Left lung (tissue), 10 donors: Measurements from ENCODE around the gene PABPN1. TPM values are rescaled to one million over a fixed set of nuclear protein-coding genes. Genes with fewer than 3 reads are reported as not detected.

ENCODE experiments used
- ATAC-seq: fragments of 200-7000 bp; cut with Tn5 transposase; one replicate; pipeline ENCODE4 v1.9.1; 2020; ENCODE audit warnings: moderate library complexity
- DNase-seq, 4 donors: peaks; one replicate each; pipeline ENCODE4 v3.0.0-alpha.2; 2013 to 2020
- H3K27ac ChIP-seq, 2 donors: fragments of 200-600 bp; sonication (generic) in 1 of 2; one replicate each; pipeline versions ENCODE4 v1.5.0 to v1.8.0; 2020 to 2021
- H3K27me3 ChIP-seq, 2 donors: fragments of 200-600 bp; sonication (generic) in 1 of 2; one replicate each; pipeline versions ENCODE4 v1.5.0 to v1.8.0; 2020 to 2021
- H3K36me3 ChIP-seq, 2 donors: fragments of 200-600 bp; sonication (generic) in 1 of 2; one replicate each; pipeline versions ENCODE4 v1.5.0 to v1.8.0; 2020 to 2021
- H3K4me1 ChIP-seq, 2 donors: fragments of 200-600 bp; one replicate each; pipeline ENCODE4 v1.8.0; 2021
- H3K4me3 ChIP-seq, 2 donors: fragments of 200-600 bp; sonication (generic) in 1 of 2; one replicate each; pipeline versions ENCODE4 v1.5.0 to v1.8.0; 2020 to 2021; ENCODE audit warnings: mild to moderate bottlenecking in 1 of 2
- H3K9me3 ChIP-seq, 2 donors: fragments of 200-600 bp; sonication (generic) in 1 of 2; one replicate each; pipeline versions ENCODE4 v1.5.0 to v1.8.0; 2020 to 2021
- CTCF ChIP-seq, 2 donors: fragments of 200-600 bp; sonication (generic) in 1 of 2; IDR thresholded peaks; one replicate each; pipeline versions ENCODE4 v1.5.0 to v1.8.0; 2021; ENCODE audit warnings: antibody characterized with exemption in 2 of 2
- intact Hi-C, 2 donors: fragments of 100-400 bp; cut with DNase I; formaldehyde crosslinking; loops; one replicate each; pipeline versions ENCODE4 v1.11.2 to v1.14.2; 2022
- polyA plus RNA-seq, 6 donors: library from polyadenylated mRNA; unstranded; fragments of 120-200 nt; gene quantifications; one replicate each; pipeline ENCODE4 v1.2.1, GENCODE V29; 2013; ENCODE audit not compliant: insufficient read length in 6 of 6
- total RNA-seq, 2 donors: library from RNA; stranded (reverse); fragmentation: NEBNext Ultra II Directional; extraction: Animal tissue kit (Norgen Biotek cat#: 25700); gene quantifications; one replicate each; pipeline ENCODE4 v1.2.1, GENCODE V29; 2021
- donor health status: DM: no; HTN: yes; CAD: no.
- donor health status: DM: no; HTN: no; CAD: no.

The PABPN1 gene
- total and polyA plus RNA-seq, 8 donors = 119 to 256 (median 198) TPM

GRCh38 chr14:23366426-23366921 lies 45.2 kb downstream of the PABPN1 start:
- Histone ChIP-seq H3K4me3 (peak overlapping the region; percentile 43 to 48), H3K4me1 (no peaks in the 10 kb centered on the region), H3K27ac (peak overlapping the region; percentile 69 to 92), H3K27me3 (peaks cover 5 to 57% of the 10 kb centered on the region in 2 donors), H3K9me3 (no peaks in the 10 kb centered on the region), H3K36me3 (no peaks in the 10 kb centered on the region)
- ATAC-seq (peak; percentile 69), DNase-seq (peak; percentile 73 to 91 (median 85))
- TF ChIP-seq CTCF (IDR thresholded peaks at IDR 0.05) = no peak
- intact Hi-C loops = no loop called here

- intact Hi-C loops = loop anchor here in 1 of 2 donors (10.0 kb wide), 1 partner anchor 45 kb away; the partner anchor contains the start of gene PABPN1
- H3K27me3 ChIP-seq = peaks cover 0 to 27% of the 10 kb centered on the region in 2 donors
- no peaks in the 10 kb centered on the region for H3K4me1 ChIP-seq
- no peak for ATAC-seq
- H3K27ac ChIP-seq = no peak overlapping the region
- no peak overlapping the region for H3K4me3 ChIP-seq
- H3K9me3 ChIP-seq = no peaks in the 10 kb centered on the region
- TF ChIP-seq CTCF (IDR thresholded peaks at IDR 0.05) = no peak
- no peak for DNase-seq
- H3K36me3 ChIP-seq = no peaks in the 10 kb centered on the region
Observed at GRCh38 chr14:23370221-23370620, 49.0 kb downstream of the PABPN1 start.

GRCh38 chr14:23371865-23372264 lies 50.6 kb downstream of the PABPN1 start:
- peaks cover 0 to 10% of the 10 kb centered on the region in 2 donors for H3K27me3 ChIP-seq
- TF ChIP-seq CTCF (IDR thresholded peaks at IDR 0.05) = no peak
- H3K4me3 ChIP-seq = no peak overlapping the region
- no peak overlapping the region for H3K27ac ChIP-seq
- intact Hi-C loops = loop anchor here in 1 of 2 donors (10.0 kb wide), 1 partner anchor 47 kb away; the partner anchor contains the start of gene PABPN1
- no peak for ATAC-seq
- no peaks in the 10 kb centered on the region for H3K36me3 ChIP-seq
- DNase-seq = no peak
- H3K4me1 ChIP-seq = no peaks in the 10 kb centered on the region
- H3K9me3 ChIP-seq = no peaks in the 10 kb centered on the region

- H3K27me3 ChIP-seq = peaks cover 0 to 4% of the 10 kb centered on the region in 2 donors
- H3K9me3 ChIP-seq = no peaks in the 10 kb centered on the region
- ATAC-seq (no peak), DNase-seq (no peak)
- no peak within 1 kb of the TSS for H3K27ac ChIP-seq
- H3K36me3 ChIP-seq = no peaks in the 10 kb centered on the region
- no peak within 1 kb of the TSS for H3K4me3 ChIP-seq
- H3K4me1 ChIP-seq = no peaks in the 10 kb centered on the region
- intact Hi-C loops = loop anchor here in 1 of 2 donors (10.0 kb wide), 1 partner anchor 48 kb away; the partner anchor contains the start of gene PABPN1
- TF ChIP-seq CTCF (IDR thresholded peaks at IDR 0.05) = no peak
Observed at GRCh38 chr14:23372509-23372908, 51.3 kb downstream of the PABPN1 start, which contains the start of gene IL25. Gene IL25 (plus strand): TSS chr14:23372809.

GRCh38 chr14:23373041-23373440 lies 51.8 kb downstream of the PABPN1 start:
- Histone ChIP-seq H3K4me1 (no peaks in the 10 kb centered on the region), H3K4me3 (no peak overlapping the region), H3K9me3 (no peaks in the 10 kb centered on the region), H3K36me3 (no peaks in the 10 kb centered on the region), H3K27ac (no peak overlapping the region), H3K27me3 (no peaks in the 10 kb centered on the region)
- intact Hi-C loops = loop anchor here in 1 of 2 donors (10.0 kb wide), 1 partner anchor 48 kb away; the partner anchor contains the start of gene PABPN1
- no peak for DNase-seq
- TF ChIP-seq CTCF (IDR thresholded peaks at IDR 0.05) = no peak
- no peak for ATAC-seq

Other genes starting within 250 kb of the PABPN1 start
- 100 to 1,000 TPM; 137 to 159 TPM for gene ACIN1, start 226.3 kb upstream of the PABPN1 start, total RNA-seq
- gene ACIN1, start 226.3 kb upstream of the PABPN1 start, polyA plus RNA-seq = 100 to 1,000 TPM; 283 to 380 (median 336) TPM
- 10 to 100 TPM; 52.6 to 67.6 TPM for gene C14orf119, start 226.0 kb upstream of the PABPN1 start, total RNA-seq
- gene C14orf119, start 226.0 kb upstream of the PABPN1 start, polyA plus RNA-seq = 10 to 100 TPM; 57.9 to 65.3 (median 63.5) TPM
- not detected for gene CIROP, start 216.5 kb upstream of the PABPN1 start, total RNA-seq
- under 1 TPM in 2 of 6 donors, not detected in 4; 0.06 to 0.08 TPM for gene CIROP, start 216.5 kb upstream of the PABPN1 start, polyA plus RNA-seq
- 1 to 10 TPM in 1 of 2 donors, under 1 TPM in 1; 0.26 to 1.0 TPM for gene CEBPE, start 202.2 kb upstream of the PABPN1 start, total RNA-seq
- gene CEBPE, start 202.2 kb upstream of the PABPN1 start, polyA plus RNA-seq = under 1 TPM in 4 of 6 donors, not detected in 2; 0.14 to 0.26 (median 0.18) TPM
- 10 to 100 TPM; 38.5 to 42.2 TPM for gene SLC7A8, start 137.8 kb upstream of the PABPN1 start, total RNA-seq
- gene SLC7A8, start 137.8 kb upstream of the PABPN1 start, polyA plus RNA-seq = 100 to 1,000 TPM; 112 to 153 (median 132) TPM
- not detected for gene RNF212B, start 83.5 kb upstream of the PABPN1 start, total RNA-seq
- gene RNF212B, start 83.5 kb upstream of the PABPN1 start, polyA plus RNA-seq = under 1 TPM; 0.47 to 0.94 (median 0.74) TPM
- gene HOMEZ, start 35.3 kb upstream of the PABPN1 start, total RNA-seq = 10 to 100 TPM; 11.9 to 13.2 TPM
- 10 to 100 TPM; 12.6 to 18.6 (median 16.8) TPM for gene HOMEZ, start 35.3 kb upstream of the PABPN1 start, polyA plus RNA-seq
- 10 to 100 TPM; 11.3 to 18.6 TPM for gene PPP1R3E, start 18.6 kb upstream of the PABPN1 start, total RNA-seq
- 10 to 100 TPM; 18.8 to 24.5 (median 20.4) TPM for gene PPP1R3E, start 18.6 kb upstream of the PABPN1 start, polyA plus RNA-seq
- 10 to 100 TPM; 37.1 to 49.9 TPM for gene BCL2L2, start 14.6 kb upstream of the PABPN1 start, total RNA-seq
- 10 to 100 TPM; 39.2 to 41.5 (median 40.4) TPM for gene BCL2L2, start 14.6 kb upstream of the PABPN1 start, polyA plus RNA-seq
- gene SLC22A17, start 31.4 kb downstream of the PABPN1 start, total RNA-seq = 10 to 100 TPM; 13.2 to 27.1 TPM
- gene SLC22A17, start 31.4 kb downstream of the PABPN1 start, polyA plus RNA-seq = 10 to 100 TPM; 27.1 to 41.5 (median 35.6) TPM
- 10 to 100 TPM; 15.8 to 17.0 TPM for gene EFS, start 43.7 kb downstream of the PABPN1 start, total RNA-seq
- gene EFS, start 43.7 kb downstream of the PABPN1 start, polyA plus RNA-seq = 10 to 100 TPM; 39.7 to 64.1 (median 47.3) TPM
- gene IL25, start 51.4 kb downstream of the PABPN1 start, total RNA-seq = not detected
- not detected for gene IL25, start 51.4 kb downstream of the PABPN1 start, polyA plus RNA-seq
- gene CMTM5, start 55.6 kb downstream of the PABPN1 start, total RNA-seq = 1 to 10 TPM in 1 of 2 donors, under 1 TPM in 1; 0.71 to 2.0 TPM
- 1 to 10 TPM; 2.1 to 4.1 (median 3.0) TPM for gene CMTM5, start 55.6 kb downstream of the PABPN1 start, polyA plus RNA-seq
- 1 to 10 TPM; 1.4 to 1.5 TPM for gene MYH6, start 86.8 kb downstream of the PABPN1 start, total RNA-seq
- under 1 TPM in 3 of 6 donors, not detected in 3; 0.03 to 0.05 (median 0.04) TPM for gene MYH6, start 86.8 kb downstream of the PABPN1 start, polyA plus RNA-seq
- 1 to 10 TPM; 1.2 to 1.8 TPM for gene MYH7, start 114.2 kb downstream of the PABPN1 start, total RNA-seq
- gene MYH7, start 114.2 kb downstream of the PABPN1 start, polyA plus RNA-seq = 1 to 10 TPM in 1 of 6 donors, under 1 TPM in 4, not detected in 1; 0.03 to 2.0 (median 0.04) TPM
- gene NGDN, start 148.2 kb downstream of the PABPN1 start, total RNA-seq = 10 to 100 TPM; 21.6 to 31.4 TPM
- gene NGDN, start 148.2 kb downstream of the PABPN1 start, polyA plus RNA-seq = 10 to 100 TPM; 58.1 to 79.3 (median 61.6) TPM
- gene ZFHX2, start 230.3 kb downstream of the PABPN1 start, total RNA-seq = 1 to 10 TPM; 2.9 to 3.1 TPM
- 1 to 10 TPM; 4.7 to 6.2 (median 5.3) TPM for gene ZFHX2, start 230.3 kb downstream of the PABPN1 start, polyA plus RNA-seq
- gene THTPA, start 234.8 kb downstream of the PABPN1 start, total RNA-seq = 10 to 100 TPM; 15.2 to 20.3 TPM
- 10 to 100 TPM; 10.7 to 13.2 (median 12.4) TPM for gene THTPA, start 234.8 kb downstream of the PABPN1 start, polyA plus RNA-seq
- gene AP1G2, start 246.3 kb downstream of the PABPN1 start, total RNA-seq = 100 to 1,000 TPM in 1 of 2 donors, 10 to 100 TPM in 1; 93.7 to 121 TPM
- gene AP1G2, start 246.3 kb downstream of the PABPN1 start, polyA plus RNA-seq = 10 to 100 TPM; 60.6 to 97.3 (median 92.2) TPM